Inferior parietal cortex (tissue), 1 donor: Measurements from ENCODE around the gene SIX3.

Source experiments
- DNase-seq: peaks from one replicate; pipeline ENCODE4 v3.0.0-alpha.2; 2016; ENCODE audit errors: extremely low spot score

SIX3 gene

DNA sequence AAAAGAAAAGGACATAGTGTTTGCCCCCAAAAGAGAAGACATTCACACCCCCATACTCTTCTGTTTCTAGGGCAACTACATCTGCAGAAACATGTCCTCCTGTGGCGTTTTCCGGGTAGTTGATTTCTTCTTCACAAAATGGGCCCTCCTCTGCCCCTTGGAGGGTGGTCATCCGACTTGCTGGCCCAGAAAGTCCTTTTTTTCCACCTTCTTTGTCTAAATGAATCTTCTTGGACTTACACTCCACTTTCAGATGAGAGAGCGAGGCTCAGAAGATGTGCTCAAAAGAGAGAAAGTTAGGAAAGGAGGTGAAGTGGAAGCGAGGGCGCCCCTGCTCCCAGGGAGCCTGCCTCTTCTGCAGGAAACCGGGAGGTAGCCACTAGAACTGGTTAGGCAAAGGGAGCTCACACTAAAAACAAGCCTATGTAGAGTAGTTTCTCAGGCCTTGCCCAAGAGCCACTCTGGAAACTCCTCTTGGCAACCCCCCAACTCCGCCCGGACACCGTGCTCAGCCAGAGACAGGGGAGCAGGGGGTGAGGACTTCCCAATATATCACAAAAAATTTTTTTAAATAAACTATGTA lies 10.2 kb upstream of the SIX3 start:
- DNase-seq: no peak

DNA sequence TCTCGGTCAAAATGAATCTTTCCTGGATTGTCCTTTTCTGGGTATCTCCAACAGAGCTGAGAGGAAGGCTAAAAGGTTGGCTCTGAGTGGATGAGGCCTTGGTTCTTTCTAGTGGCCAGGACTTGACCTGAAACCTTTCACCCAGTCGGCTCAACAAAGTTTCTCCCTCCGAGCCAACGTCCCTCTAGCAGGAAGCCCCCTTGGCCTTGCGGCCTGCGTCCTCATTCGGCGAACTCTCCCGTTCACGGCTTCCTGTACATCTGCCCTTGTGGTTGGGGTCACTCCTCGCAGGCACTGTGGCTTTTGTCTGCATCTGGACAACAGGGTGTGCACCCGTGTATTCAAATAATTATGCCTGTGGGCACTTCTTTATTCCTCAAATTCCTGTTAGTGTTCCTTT lies 9.4 kb upstream of the SIX3 start:
- DNase-seq: no peak

DNA sequence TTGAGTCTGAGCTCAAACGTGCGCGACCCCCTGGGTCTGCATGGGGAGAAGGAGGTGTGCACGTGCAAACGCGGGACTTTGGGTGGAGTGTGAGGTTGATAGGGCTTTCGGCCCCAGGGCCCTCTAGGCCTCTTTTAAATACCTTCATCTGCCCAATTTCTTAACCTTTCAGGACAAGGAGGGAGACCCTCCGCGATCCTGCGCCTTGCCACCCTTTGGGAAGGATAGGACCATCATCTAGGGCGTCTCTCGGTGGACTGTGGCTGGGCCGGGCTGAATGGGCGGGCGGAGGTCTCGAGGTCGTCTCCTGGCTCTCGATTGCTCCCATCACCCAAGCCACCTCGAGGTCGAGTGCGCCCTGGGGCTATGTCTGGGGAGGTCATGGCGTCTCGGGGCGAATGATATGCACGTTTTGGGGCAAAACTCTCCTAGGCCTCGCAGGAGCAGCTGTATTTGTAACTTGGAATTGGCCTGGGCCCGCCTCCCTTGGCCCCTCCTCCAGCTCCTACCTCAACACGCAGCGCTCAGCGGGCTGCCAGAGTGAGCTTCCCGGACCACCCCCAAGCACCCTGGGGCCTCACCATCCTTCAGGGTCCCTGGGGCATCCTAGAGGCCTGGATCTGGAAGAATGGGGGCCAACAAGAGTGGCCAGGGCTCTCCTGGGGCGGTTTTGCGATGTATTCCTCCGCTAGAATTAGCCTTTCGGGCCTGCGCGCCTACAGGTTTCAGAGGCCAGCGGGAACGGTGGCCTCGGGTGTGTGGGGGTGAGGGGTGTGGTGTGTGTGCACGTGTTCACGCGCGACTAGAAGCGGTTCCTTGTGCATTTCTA lies 8.7 kb upstream of the SIX3 start:
- no peak for DNase-seq

DNA sequence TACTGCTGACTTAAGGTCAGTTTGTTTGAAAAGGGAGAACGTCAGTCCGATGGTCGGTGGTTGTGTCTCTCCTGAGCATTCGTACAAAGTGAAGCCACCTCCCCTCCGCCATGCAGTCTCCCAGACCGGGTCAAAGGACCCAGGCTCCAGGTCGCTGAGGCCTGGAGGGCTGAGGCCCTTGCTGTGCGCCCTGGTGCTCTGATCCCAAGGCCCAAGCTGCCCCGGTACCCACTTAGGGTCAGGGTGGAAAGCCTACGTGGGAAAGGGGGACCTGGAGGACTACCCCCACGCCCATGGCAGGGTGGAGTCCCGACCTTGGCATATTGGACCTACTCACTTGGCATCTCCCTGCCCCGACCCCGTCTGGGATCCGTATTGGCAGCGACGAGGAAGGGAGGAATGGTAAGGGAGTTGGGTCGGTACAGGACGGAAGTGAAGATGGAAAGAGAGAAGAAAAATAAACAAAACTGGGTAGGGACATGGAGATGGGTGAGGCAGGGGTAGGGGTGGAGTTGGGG lies 8.0 kb upstream of the SIX3 start:
- no peak for DNase-seq

DNA sequence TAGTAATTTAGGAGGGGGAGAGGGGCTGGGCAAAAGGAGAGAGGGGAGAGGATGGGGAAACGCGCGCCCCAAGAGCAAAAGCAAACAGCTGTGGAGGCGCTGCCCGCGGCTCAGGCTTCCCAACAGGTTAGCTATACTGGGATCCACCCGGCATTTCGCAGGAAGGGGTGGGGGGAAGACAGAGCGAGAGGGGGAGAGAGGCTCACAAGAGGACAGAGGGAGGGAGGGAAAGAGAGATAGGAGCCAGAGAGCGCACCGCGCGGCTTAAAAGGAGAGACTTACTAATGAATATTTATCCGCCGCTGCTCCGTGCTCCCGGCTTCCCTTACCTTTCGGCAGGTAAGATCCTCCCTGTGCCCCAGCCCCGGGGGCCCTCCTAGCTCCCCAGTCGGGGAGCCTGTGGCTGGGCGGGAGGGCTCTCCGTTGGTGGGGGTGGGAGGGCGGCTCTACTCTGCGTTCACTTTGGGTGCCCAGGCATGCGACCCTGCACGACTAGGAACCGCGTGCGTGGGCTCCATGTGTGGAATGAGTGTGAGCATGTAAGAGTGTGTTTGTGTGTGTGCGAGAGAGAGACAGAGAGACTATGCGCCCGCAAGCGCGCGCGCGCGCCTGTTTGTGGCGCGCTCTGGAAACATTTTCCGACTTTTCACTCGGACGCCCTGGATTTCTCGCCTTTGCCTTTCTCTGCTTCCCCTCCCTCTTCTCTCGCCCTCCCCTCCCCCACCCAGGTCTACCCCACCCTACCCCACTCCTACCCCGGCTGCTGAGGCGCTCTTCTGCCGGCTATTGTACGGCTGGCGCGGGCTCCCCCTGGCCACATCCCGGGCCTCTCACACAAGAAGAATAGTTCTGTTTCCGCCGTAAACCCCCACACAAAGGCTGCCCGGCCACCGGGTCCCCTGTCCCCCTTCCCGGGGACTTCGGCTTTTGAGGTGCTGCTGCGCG lies 7.2 kb upstream of the SIX3 start:
- DNase-seq: no peak

DNA sequence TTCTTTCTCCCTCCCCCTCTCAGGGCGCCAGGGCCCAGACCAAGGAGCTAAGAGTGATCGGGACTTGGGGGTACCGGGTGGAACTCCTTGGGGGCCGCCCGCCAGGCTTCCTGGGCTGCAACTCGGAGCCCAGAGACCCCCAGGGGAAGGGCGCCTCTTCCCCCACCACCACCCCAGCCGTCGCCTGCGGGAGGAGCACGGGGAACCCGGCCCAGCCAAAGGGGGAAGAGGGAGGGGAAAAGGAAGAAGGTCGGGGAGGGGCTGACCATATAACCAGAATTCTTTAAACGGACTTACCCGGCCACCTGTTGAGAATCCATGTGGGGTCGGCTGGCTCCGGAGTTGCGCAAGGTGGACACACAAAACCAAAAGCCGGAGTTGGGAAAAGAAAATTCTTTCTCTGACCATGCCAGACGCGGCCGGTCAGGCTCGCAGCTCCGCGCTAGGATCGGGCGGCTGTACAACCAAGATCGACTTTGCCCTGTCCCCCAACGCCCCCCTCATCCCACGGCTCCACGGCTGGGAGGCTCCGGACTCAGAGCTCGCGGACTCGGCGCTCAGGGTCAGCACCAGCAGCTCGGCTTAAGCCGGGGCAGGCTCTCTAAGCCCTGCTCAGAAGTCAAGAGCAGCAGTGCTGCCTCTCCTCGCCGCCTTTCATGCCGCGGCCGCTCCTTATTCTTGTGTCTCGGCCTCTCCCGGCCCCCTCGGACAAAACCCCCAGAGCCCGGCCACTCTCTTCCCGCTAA lies 6.3 kb upstream of the SIX3 start:
- DNase-seq: no peak

DNA sequence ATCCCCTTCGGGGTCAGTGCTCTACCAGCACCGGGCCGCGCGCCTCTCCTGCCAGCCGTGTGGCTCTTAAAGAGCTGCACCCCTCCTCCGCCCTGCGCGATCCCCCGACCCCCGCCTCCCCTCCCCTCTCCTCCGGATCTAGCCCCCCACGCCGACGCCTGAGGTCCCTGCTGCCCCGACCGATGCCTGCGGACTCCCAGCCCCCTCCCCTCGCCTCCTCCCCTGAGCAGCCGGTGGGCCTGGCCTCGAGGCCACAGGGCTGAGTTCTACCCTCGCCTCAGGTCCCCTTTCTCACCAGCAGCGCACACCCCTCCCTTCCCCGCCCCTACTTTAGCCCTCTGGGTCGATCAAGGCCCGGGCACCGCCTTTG lies 5.8 kb upstream of the SIX3 start:
- no peak for DNase-seq

DNA sequence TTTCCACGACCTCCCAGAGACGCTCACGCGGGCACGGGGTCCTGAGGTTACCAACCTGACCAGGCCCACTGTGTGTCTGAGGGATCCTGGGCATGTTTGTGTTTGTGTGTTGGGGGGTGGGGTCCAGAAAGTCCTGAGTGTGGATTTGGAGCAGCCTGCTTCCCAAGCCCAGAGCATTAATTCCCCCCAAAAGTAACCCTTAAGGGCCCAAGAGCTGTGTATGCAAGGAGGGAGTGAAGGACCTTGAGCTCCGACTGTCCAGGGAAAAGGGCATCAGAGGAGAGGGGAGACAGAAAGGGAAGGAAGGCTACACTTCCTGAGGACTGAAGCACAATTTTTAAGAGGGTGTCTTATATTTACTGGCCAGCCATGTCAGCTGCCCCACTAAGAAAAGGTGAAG lies 5.2 kb upstream of the SIX3 start:
- DNase-seq: no peak

DNA sequence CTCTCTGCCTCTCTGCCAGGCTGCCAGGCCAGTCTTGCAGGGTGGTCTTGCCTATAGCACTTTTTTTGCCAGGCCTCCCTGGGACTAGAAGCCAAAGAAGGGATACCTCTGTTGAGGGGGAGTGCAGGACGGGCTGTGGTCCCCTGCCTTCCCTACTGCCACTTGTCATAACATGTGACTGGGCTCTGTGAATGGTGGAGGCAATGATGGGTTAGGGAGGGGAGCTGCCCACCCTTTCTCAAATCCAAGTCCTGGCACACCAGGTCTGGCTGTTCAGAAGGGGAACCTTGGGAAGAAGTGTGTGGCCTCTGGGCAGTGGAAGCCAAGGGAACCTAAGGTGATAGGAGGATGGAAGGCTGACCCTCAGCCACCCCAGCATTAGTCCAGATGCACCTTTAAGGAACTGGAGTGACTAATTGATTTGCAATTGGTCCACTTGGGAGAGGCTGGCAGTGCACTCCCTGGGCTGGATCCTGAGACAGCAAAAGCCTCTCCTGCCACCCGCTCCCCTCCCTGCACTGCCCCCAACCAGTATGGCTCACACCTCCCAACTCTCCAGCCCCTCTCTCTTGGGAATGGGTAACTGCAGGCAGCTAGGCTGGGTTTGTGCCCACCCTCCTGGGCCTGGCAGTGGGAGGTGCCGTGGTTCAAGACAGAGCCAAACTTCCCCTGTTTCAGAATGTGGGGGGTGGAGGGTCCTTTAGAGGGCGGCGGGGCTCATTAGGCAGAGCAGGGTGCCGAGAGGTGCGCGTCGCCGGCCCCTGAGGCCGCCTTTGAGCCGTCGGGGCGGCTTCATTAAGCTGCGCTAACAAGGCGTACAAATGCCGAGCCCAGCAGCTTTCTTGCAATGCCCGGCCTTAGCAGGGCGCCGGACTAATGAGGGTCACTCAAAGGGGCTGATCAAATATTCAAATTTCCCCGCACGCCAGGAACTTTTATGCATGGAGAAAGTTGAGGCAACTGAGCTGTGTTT lies 4.5 kb upstream of the SIX3 start:
- DNase-seq: no peak

DNA sequence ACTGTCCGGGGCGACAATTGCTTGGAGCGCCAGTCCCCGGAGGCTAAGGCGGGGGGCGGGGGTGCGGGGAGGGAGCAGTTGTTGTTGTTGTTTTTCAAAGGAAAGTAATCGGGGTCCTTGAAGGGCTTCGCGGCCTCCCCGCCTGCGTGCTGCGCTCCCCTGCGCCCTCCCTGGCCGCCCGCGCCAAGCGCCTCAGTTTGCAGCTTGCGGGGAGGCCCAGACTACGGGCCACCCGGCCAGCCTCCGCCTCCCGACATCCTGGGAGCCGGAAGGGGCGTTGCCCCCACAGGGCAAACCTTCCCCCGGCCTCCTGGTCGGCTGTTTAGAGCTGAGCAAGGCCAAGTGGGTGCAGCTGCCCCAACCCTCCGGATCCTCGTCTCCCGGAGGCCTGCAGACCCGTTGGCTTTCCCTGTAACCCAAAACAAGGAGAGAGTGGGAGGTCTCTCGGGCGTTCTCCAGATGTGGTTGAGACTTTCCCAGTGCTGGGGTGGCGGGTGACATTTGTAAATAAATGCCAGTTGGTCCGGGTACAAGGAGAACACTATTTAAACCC lies 3.7 kb upstream of the SIX3 start:
- DNase-seq: no peak

DNA sequence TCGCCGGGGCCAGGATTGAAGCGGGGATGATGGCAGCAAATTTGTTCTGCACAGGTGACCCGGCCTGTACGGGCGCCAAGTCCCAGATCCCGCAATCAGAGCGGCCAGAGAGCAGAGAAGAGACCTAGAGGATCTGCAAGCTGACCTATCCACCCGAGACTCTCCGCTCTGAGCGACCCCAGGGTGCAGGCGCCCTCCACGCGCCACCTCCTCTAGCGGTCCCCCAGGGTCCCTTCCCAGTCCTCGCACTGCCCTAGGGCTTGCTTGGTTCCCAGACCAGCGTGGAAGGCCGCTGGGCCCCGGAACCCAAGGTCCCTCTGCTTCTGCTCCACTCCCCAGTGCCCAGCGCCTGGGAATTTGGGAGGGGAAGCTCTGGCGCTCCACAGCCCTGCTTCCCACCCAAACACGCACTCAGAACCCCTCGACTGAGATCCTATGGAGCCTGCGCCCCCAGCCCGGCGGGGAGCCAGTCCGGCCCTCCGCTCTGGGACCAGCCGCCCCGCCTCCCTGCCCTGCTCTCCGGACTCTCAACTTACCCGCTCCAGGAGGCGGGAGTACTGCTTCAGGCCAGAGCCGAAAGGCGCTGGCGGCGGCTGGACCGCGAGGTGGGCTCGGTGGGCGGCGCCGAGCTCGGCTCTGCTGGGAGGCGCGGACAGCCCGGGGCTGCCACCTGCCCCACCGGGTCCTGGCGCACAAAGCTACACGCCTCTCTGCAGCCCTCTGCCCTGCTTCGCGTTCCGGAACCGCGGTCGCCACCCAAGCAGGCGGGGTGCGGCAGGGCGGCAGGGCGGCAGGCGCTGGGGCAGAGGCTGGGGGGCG lies 3.0 kb upstream of the SIX3 start:
- DNase-seq: no peak

DNA sequence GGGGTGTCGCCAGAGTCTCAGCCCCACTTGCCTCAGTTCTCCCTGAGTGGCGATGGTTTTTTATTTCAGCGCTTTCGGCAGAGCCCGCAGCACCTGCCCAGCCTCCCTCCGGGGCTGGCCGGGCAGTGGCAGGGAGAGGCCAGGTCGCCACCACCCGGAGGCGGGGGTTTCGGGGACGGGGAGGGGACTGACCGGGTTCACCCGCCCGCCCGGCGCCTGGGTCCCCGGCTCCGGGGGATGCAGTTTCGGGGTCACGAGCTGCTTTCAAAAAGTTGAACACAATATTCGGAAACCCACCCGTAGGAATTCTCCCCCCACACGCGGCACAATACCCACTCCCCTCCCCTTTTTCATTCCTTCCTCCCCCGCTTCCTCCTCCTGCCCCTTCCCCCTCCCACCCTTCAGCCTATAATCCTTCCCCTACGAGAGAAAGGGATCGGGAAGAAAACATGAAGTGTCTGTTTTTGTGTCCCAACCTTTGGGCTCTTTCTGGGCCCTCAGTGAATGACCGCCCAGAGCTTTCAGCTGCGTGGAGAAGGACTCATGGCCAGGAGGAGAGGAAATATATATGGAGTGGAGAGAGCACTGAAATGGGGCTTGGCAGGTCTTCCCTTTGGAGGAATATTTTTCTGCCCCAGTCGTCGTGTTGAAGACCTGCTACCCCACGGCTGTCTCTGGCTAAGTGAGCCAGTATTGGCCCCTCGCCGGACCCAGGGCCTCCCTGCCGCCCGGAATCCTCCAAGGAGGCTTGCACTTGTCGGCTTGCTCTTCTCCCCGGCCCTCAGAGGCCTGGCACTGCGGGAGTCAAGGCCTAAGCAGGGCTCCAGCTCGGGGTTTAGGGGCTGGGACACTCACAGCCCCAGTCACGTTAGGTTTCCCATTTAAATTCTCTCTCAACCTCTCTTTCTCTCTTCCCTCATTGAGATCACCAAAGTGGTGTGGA lies 2.1 kb upstream of the SIX3 start:
- no peak for DNase-seq

DNA sequence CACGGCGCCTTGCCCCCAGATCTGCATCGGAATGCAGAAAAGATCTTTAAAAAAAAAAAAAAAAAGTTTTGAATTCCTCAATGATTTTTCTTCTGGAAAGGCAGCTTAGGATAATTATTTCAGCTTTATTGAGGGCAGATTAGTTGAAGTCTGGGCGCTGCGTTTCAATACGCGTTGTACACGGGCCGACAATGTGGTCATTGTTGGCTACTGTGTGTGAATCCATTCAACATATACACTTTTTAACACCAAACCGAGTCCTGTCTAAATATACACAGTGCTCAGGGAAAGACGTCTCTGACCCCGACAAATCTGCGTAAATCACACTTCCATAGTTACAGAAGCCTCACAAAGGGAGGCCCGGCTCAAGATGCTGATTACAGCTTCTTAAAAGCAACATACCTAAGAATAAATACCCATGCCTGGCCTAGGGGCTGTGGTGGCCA lies 1.4 kb upstream of the SIX3 start:
- DNase-seq: no peak

DNA sequence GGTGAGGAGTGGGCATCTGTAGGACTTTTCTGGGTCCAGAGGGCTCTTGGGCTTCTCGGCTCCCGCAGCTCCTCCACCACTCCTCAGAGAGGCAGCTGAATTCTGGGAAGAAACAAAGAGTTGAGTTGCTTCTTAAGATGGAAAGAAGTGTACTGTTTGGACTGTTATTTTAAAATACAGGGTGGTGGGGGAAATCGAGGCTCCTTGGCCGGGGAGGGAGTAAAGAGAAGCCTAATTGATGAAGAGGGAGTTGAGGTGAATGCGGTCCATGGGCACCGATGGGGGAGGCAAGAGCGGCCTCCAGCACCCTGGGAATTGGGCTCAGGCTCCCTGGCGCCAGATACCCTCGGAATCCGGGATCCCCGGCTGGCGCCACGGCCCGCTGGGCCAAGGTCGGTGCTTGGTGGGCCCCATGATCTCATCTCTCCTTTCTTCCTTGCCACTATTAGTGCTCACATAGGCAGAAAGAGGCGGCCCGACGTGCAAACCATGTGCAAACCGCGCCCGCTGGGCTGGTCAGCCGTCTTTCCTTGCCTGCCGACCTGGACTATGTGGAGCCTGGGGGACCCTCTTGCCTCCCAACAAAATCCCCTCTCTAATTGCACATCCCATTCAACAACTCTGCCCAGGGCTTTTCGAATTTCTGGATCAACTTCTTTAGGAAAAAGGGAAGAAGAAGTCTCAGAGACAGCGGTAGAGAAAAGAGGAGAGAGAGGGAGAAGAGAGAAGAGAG lies 604 bp upstream of the SIX3 start:
- DNase-seq: no peak

DNA sequence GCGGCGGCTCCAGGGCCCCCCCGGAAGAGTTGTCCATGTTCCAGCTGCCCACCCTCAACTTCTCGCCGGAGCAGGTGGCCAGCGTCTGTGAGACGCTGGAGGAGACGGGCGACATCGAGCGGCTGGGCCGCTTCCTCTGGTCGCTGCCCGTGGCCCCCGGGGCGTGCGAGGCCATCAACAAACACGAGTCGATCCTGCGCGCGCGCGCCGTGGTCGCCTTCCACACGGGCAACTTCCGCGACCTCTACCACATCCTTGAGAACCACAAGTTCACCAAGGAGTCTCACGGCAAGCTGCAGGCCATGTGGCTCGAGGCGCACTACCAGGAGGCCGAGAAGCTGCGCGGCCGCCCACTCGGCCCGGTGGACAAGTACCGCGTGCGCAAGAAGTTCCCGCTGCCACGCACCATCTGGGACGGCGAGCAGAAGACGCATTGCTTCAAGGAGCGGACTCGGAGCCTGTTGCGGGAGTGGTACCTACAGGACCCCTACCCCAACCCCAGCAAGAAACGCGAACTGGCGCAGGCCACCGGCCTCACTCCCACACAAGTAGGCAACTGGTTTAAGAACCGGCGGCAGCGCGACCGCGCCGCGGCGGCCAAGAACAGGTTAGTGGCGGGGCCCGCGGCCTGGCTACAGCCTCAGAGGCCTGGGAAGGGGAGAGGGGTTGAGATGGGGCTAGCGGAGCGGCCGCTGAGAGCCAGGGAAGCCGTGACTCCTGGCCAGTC lies 965 bp downstream of the SIX3 start:
- no peak for DNase-seq

DNA sequence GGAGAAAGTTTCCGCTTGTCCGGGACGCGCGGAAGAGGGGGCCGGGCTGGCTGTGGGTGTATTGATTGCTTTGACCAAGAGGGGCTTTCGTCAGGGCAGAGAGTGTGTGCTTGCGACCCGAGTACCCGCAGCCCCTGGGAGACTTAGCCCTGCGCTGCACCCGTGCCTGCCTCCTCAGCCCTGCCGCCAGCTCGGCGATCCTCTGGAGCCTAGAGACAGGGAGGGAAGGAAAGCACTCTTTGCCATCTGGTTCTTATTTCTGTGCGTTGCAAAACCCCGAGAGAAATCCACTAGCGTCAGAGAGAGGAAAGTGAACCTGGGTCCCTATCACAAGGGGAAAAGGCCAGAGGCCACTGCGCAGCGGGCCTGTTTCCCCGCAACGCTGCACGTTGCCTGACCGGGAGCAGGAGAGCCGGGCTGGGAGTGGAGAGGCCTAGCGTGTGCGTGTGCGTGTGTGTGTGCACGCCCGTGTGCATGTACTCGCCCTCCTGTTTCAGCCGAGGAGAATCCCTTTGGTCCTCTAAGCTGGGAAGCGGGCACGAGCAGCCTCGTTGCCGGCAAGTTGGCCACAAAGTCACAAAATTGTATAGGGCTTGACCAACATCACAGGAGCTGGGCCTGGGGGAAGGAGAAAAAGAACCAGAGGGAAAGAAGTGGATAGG lies 1.7 kb downstream of the SIX3 start:
- no peak for DNase-seq
